IMR-90 (cell line): Measurements from ENCODE around the gene BATF2. TPM values are rescaled to one million over a fixed set of nuclear protein-coding genes. Genes with fewer than 3 reads are reported as not detected.

Experiments
- ATAC-seq: fragments of 200-7000 bp; cut with Tn5 transposase; 2 replicates; pipeline ENCODE4 v1.9.1; 2020; ENCODE audit warnings: low read depth, mild to moderate bottlenecking, moderate library complexity
- BruUV-seq: library from RNA; stranded (reverse); fragments of 400-500 nt; replicated peaks from 2 replicates; lab custom pipeline; 2021; lab: Mats Ljungman, UMichigan
- CTCF ChIA-PET: fragments of 300-600 bp; formaldehyde crosslinking; extraction: SDS; loops from one replicate; lab custom pipeline; 2021; ENCODE audit warnings: antibody characterized with exemption; lab: Yijun Ruan, JAX
- POLR2A ChIA-PET: fragments of 300-600 bp; sonication (Branson Sonifier 250); formaldehyde crosslinking; loops from one replicate; lab custom pipeline; 2022; ENCODE audit warnings: antibody characterized with exemption; ENCODE audit not compliant: unreplicated experiment; lab: Charles Lee
- DNase-seq: peaks from one replicate; pipeline ENCODE4 v3.0.0; 2013
- H2AFZ ChIP-seq: replicated peaks from 2 replicates; pipeline ENCODE3; 2013; ENCODE audit warnings: low read length, mild to moderate bottlenecking; ENCODE audit not compliant: poor library complexity
- H2AK5ac ChIP-seq: 2 replicates; pipeline ENCODE4 v1.6.1; 2013; ENCODE audit warnings: low read depth, low read length, inconsistent platforms
- H2AK9ac ChIP-seq: replicated peaks from 2 replicates; pipeline ENCODE3; 2013; ENCODE audit warnings: mild to moderate bottlenecking, low read depth, low read length, moderate library complexity; ENCODE audit not compliant: poor library complexity
- H2BK120ac ChIP-seq: 2 replicates; pipeline ENCODE4 v1.6.1; 2013; ENCODE audit warnings: low read depth, low read length, inconsistent platforms
- H2BK15ac ChIP-seq: 3 replicates; pipeline ENCODE4 v1.6.1; 2013; ENCODE audit warnings: low read depth, low read length, inconsistent platforms
- H2BK20ac ChIP-seq: 2 replicates; pipeline ENCODE4 v1.6.1; 2013; ENCODE audit warnings: low read depth, mild to moderate bottlenecking, inconsistent platforms, low read length, moderate library complexity
- H2BK5ac ChIP-seq: 2 replicates; pipeline ENCODE4 v1.6.1; 2013; ENCODE audit warnings: mild to moderate bottlenecking, low read depth, low read length, inconsistent platforms; ENCODE audit not compliant: poor library complexity, severe bottlenecking
- H3K14ac ChIP-seq: replicated peaks from 2 replicates; pipeline ENCODE4 v1.6.1; 2013; ENCODE audit warnings: low read depth, low read length, inconsistent platforms
- H3K18ac ChIP-seq: 2 replicates; pipeline ENCODE4 v1.6.1; 2013; ENCODE audit warnings: low read depth, low read length, control low read depth
- H3K23ac ChIP-seq: 2 replicates; pipeline ENCODE4 v1.6.1; 2013; ENCODE audit warnings: low read depth, low read length, inconsistent platforms
- H3K27ac ChIP-seq: 2 replicates; pipeline ENCODE4 v1.5.1; 2013; ENCODE audit warnings: mild to moderate bottlenecking, control low read depth, low read length; ENCODE audit not compliant: insufficient read depth
- H3K27me3 ChIP-seq: 2 replicates; pipeline ENCODE4 v1.6.1; 2013; ENCODE audit warnings: low read length; ENCODE audit not compliant: control insufficient read depth, insufficient read depth
- H3K36me3 ChIP-seq: 2 replicates; pipeline ENCODE4 v1.6.1; 2013; ENCODE audit warnings: low read length, mixed read lengths; ENCODE audit not compliant: control insufficient read depth, insufficient read depth
- H3K4ac ChIP-seq: 2 replicates; pipeline ENCODE4 v1.6.1; 2013; ENCODE audit warnings: low read depth, low read length, inconsistent platforms
- H3K4me1 ChIP-seq: 2 replicates; pipeline ENCODE4 v1.6.1; 2013; ENCODE audit warnings: low read length, mixed read lengths; ENCODE audit not compliant: control insufficient read depth, insufficient read depth
- H3K4me2 ChIP-seq: 2 replicates; pipeline ENCODE4 v1.6.1; 2013; ENCODE audit warnings: low read depth, mild to moderate bottlenecking, control low read depth, low read length, moderate library complexity
- H3K4me3 ChIP-seq: 2 replicates; pipeline ENCODE4 v1.5.1; 2013; ENCODE audit warnings: low read depth, mild to moderate bottlenecking, control low read depth, low read length, moderate library complexity; ENCODE audit not compliant: insufficient read depth
- H3K56ac ChIP-seq: 2 replicates; pipeline ENCODE4 v1.6.1; 2013; ENCODE audit warnings: low read length, inconsistent platforms; ENCODE audit not compliant: insufficient read depth; ENCODE audit errors: extremely low read depth
- H3K79me1 ChIP-seq, 2 experiments: 2 replicates each; pipeline ENCODE4 v1.6.1; 2013; ENCODE audit warnings: low read length in 2 of 2, inconsistent platforms in 1 of 2, low read depth in 1 of 2
- H3K9ac ChIP-seq: 2 replicates; pipeline ENCODE4 v1.6.1; 2013; ENCODE audit warnings: low read depth, low read length, control low read depth
- H3K9me1 ChIP-seq: 2 replicates; pipeline ENCODE4 v1.6.1; 2013; ENCODE audit warnings: low read length, inconsistent platforms; ENCODE audit not compliant: insufficient read depth
- H3K9me3 ChIP-seq: 2 replicates; pipeline ENCODE4 v1.6.1; 2013; ENCODE audit warnings: low read length; ENCODE audit not compliant: control insufficient read depth, insufficient read depth
- H4K20me1 ChIP-seq: 2 replicates; pipeline ENCODE4 v1.6.1; 2013; ENCODE audit warnings: low read length, inconsistent platforms; ENCODE audit not compliant: insufficient read depth
- H4K5ac ChIP-seq: 2 replicates; pipeline ENCODE4 v1.6.1; 2013; ENCODE audit warnings: mild to moderate bottlenecking, low read depth, low read length, control low read depth
- H4K8ac ChIP-seq, 2 experiments: 2 replicates each; pipeline ENCODE4 v1.6.1; 2013; ENCODE audit warnings: low read depth in 2 of 2, low read length in 2 of 2, control low read depth in 1 of 2, inconsistent platforms in 1 of 2
- H4K91ac ChIP-seq: 2 replicates; pipeline ENCODE4 v1.6.1; 2013; ENCODE audit warnings: low read depth, low read length, inconsistent platforms; ENCODE audit not compliant: insufficient read depth
- BHLHE40 ChIP-seq: fragments of 150-350 bp; IDR thresholded peaks from 2 replicates; pipeline ENCODE4 v1.6.1; 2016; ENCODE audit warnings: mild to moderate bottlenecking, low read depth, low read length
- CHD1 ChIP-seq: IDR thresholded peaks from 2 replicates; pipeline ENCODE4 v1.6.1; 2012; ENCODE audit warnings: low read depth, low read length, improper control_type of control experiment
- CTCF ChIP-seq: conservative IDR thresholded peaks from 2 replicates; pipeline ENCODE4 v1.5.1; 2012; ENCODE audit warnings: mild to moderate bottlenecking, low read depth, low read length, improper control_type of control experiment
- FOS ChIP-seq: fragments of 150-350 bp; IDR thresholded peaks from 2 replicates; pipeline ENCODE4 v1.6.1; 2016; ENCODE audit warnings: low read depth, low read length
- MXI1 ChIP-seq: IDR thresholded peaks from 2 replicates; pipeline ENCODE4 v1.6.1; 2012; ENCODE audit warnings: low read depth, mild to moderate bottlenecking, low read length, moderate library complexity, borderline replicate concordance
- POLR2A ChIP-seq: IDR thresholded peaks from 2 replicates; pipeline ENCODE4 v1.6.1; 2012; ENCODE audit warnings: mild to moderate bottlenecking, low read depth, low read length
- RAD21 ChIP-seq: IDR thresholded peaks from 2 replicates; pipeline ENCODE4 v1.6.1; 2012; ENCODE audit warnings: low read length, improper control_type of control experiment
- RCOR1 ChIP-seq: IDR thresholded peaks from 2 replicates; pipeline ENCODE4 v1.6.1; 2012; ENCODE audit warnings: mild to moderate bottlenecking, low read length, improper control_type of control experiment; ENCODE audit not compliant: insufficient replicate concordance
- RFX5 ChIP-seq: IDR thresholded peaks from 2 replicates; pipeline ENCODE4 v1.8.0; 2012; ENCODE audit warnings: low read depth, mild to moderate bottlenecking, low read length, moderate library complexity
- SMC3 ChIP-seq: fragments of 150-350 bp; IDR thresholded peaks from 2 replicates; pipeline ENCODE4 v1.6.1; 2016; ENCODE audit warnings: low read depth, mild to moderate bottlenecking, antibody characterized with exemption, low read length, moderate library complexity
- WGBS, 2 experiments: methylation state at CpG; one replicate each; pipeline versions ENCODE4 v1.1.5 to v1.1.7; 2013; ENCODE audit warnings: missing lambda C conversion rate in 2 of 2; ENCODE audit not compliant: insufficient read length in 1 of 2; ENCODE audit errors: extremely low coverage in 2 of 2; 5-methylcytosine and 5-hydroxymethylcytosine counted together
- dilution Hi-C: fragments of 300-500 bp; cut with HindIII; formaldehyde crosslinking; loops from one replicate; pipeline ENCODE4 v1.14.3; 2018; ENCODE audit warnings: low sequenced_read_pairs; ENCODE audit not compliant: unreplicated experiment
- in situ Hi-C: fragments of 300-500 bp; cut with MboI; formaldehyde crosslinking; loops from 3 replicates; pipeline ENCODE4 v1.14.3; 2019; ENCODE audit warnings: low sequenced_read_pairs, inconsistent platforms, mixed read lengths
- intact Hi-C: fragments of 100-400 bp; cut with micrococcal nuclease; formaldehyde crosslinking; loops from 2 replicates; pipeline ENCODE4 v1.10.0; 2022
- polyA plus RNA-seq, 3 experiments: library from polyadenylated mRNA; depleted of rRNA; stranded (reverse); fragments of >200 nt; gene quantifications; 2 replicates each; pipeline ENCODE4 v1.2.3, GENCODE V29; 2012; ENCODE audit warnings: low replicate concordance in 1 of 3
- total RNA-seq: library from RNA; depleted of rRNA; stranded (reverse); fragments of >200 nt; gene quantifications from 2 replicates; pipeline ENCODE4 v1.2.3, GENCODE V29; 2012
- TF ChIP-seq, protein P1 (sequence below): fragments of 150-350 bp; IDR thresholded peaks from 2 replicates; pipeline ENCODE4 v1.6.1; 2017; ENCODE audit warnings: mild to moderate bottlenecking, antibody characterized with exemption, low read length, low read depth

The BATF2 gene
- total and polyA plus RNA-seq, 2 of the 4 experiments (the other 2 are of a cell fraction), result 0.36 to 1.2 TPM

DNA sequence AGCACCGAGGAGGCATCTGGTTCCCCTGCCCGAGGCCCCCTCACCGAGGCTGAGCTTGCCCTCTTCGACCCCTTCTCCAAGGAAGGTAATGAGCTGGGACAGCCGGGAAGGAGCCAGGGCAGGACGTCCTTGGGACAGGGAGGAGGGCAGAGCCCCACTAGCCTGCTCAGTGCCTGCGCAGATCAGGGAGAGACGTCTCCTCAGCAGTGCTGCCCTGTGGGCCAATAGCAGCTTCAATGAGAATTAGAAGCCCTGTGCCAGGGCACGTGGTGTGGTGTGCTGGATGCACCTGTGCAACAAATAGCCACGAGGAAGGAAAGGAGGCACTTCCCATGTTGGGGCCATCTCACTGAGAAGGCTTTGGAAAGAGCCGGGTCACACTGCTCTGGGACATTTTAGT is 38.8 kb upstream of the BATF2 start:
- Histone ChIP-seq H2BK5ac (no peak overlapping the region), H4K5ac (no peak overlapping the region), H2BK15ac (no peak overlapping the region), H3K56ac (no peak overlapping the region), H4K8ac (no peak overlapping the region), H3K9me3 (no peaks in the 10 kb centered on the region), H3K18ac (no peak overlapping the region), H2AFZ (no peak overlapping the region), H3K23ac (no peak overlapping the region), H4K20me1 (no peaks in the 10 kb centered on the region), H2AK5ac (no peak overlapping the region), H3K9ac (no peak overlapping the region), H3K79me1 (no peaks in the 10 kb centered on the region; a peak in 1 of 4 replicates), H3K27ac (no peak overlapping the region), H3K27me3 (no peaks in the 10 kb centered on the region), H3K14ac (no peak overlapping the region), H3K9me1 (no peaks in the 10 kb centered on the region), H3K4me1 (no peaks in the 10 kb centered on the region), H3K4me2 (no peak overlapping the region), H3K4ac (no peak overlapping the region), H3K36me3 (peaks cover 24% of the 10 kb centered on the region; the same call in 1 of the 2 replicates), H2BK120ac (no peak overlapping the region), H4K91ac (no peak overlapping the region), H3K4me3 (no peak overlapping the region), H2BK20ac (no peak overlapping the region), H2AK9ac (no peak overlapping the region)
- intact Hi-C loops (no loop called here), dilution Hi-C loops (no loop called here), in situ Hi-C loops (no loop called here)
- no peak for DNase-seq
- ChIA-PET CTCF (no interaction called here), POLR2A (no interaction called here)
- BruUV-seq, result no TSS peak
- no peak for ATAC-seq
- 61% methylated on average over 3 of the region's 11 CpGs; no CpG with 5 or more reads in 1 of the 2 experiments for WGBS, 2 experiments
- TF ChIP-seq CHD1 (no peak), FOS (no peak), MXI1 (no peak), BHLHE40 (no peak), SMC3 (no peak), POLR2A (no peak), RCOR1 (no peak), RAD21 (no peak), CTCF (no peak), RFX5 (no peak)
- TF ChIP-seq, protein P1, sequence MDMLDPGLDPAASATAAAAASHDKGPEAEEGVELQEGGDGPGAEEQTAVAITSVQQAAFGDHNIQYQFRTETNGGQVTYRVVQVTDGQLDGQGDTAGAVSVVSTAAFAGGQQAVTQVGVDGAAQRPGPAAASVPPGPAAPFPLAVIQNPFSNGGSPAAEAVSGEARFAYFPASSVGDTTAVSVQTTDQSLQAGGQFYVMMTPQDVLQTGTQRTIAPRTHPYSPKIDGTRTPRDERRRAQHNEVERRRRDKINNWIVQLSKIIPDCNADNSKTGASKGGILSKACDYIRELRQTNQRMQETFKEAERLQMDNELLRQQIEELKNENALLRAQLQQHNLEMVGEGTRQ, result no peak
